Neuron (in vitro differentiated cells): ENCODE measurements around the gene PHF13.

Experiments
- H2AFZ ChIP-seq: one replicate; pipeline ENCODE4 v1.6.1; 2013; ENCODE audit warnings: low read depth, mild to moderate bottlenecking, inconsistent platforms, low read length, moderate library complexity
- H3K27me3 ChIP-seq: one replicate; pipeline ENCODE4 v1.6.1; 2013; ENCODE audit warnings: low read length; ENCODE audit not compliant: insufficient read depth
- H3K36me3 ChIP-seq: one replicate; pipeline ENCODE4 v1.6.1; 2013; ENCODE audit warnings: low read length; ENCODE audit not compliant: insufficient read depth
- H3K4me1 ChIP-seq: one replicate; pipeline ENCODE4 v1.6.1; 2013; ENCODE audit warnings: low read length; ENCODE audit not compliant: insufficient read depth
- H3K4me3 ChIP-seq: 2 replicates; pipeline ENCODE4 v1.5.1; 2013; ENCODE audit warnings: mild to moderate bottlenecking, low read length, moderate library complexity
- H3K9me3 ChIP-seq: one replicate; pipeline ENCODE4 v1.6.1; 2013; ENCODE audit warnings: low read length

The PHF13 gene

DNA sequence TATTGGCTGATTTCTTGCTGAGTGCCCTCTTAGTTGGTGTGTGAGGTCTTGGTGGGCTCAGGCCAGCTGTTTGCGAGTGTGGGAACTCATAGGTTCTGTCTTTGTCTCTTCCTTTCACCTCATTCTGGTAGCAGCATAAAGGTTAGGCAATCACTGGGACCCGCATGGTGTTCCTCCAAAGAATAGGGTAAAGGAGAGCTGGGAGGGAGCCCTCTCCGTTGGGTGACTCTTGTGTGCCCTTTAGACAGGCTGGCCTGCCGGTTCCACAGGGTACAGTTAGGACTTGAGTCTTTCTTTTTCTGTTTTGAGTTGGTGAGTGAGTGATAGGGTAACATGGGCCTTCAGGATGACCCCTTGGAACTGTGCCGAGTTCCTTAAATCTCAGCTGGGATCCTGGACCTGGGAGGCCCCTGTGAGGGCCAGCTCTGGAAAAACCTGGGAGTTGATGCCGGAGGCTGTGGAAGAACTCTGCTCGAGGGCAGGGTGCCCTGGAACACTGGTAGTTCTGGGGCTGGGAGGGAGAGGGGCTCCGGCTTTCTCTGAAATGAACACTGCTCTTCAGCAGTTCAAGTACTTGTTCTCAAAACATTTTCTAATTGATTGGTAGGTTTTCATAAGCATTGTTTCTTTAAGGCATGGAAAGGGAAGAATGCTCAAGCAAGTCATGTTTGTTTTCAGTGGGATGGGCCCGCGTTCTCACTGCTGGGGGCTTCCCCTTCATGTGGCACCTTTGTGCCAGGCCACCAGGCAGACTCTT lies 9.0 kb downstream of the PHF13 start:
- Histone ChIP-seq H3K4me3 (no peak overlapping the region), H3K9me3 (no peaks in the 10 kb centered on the region), H2AFZ (no peak overlapping the region), H3K36me3 (peaks cover 62% of the 10 kb centered on the region), H3K27me3 (no peaks in the 10 kb centered on the region), H3K4me1 (peaks cover 8% of the 10 kb centered on the region)

DNA sequence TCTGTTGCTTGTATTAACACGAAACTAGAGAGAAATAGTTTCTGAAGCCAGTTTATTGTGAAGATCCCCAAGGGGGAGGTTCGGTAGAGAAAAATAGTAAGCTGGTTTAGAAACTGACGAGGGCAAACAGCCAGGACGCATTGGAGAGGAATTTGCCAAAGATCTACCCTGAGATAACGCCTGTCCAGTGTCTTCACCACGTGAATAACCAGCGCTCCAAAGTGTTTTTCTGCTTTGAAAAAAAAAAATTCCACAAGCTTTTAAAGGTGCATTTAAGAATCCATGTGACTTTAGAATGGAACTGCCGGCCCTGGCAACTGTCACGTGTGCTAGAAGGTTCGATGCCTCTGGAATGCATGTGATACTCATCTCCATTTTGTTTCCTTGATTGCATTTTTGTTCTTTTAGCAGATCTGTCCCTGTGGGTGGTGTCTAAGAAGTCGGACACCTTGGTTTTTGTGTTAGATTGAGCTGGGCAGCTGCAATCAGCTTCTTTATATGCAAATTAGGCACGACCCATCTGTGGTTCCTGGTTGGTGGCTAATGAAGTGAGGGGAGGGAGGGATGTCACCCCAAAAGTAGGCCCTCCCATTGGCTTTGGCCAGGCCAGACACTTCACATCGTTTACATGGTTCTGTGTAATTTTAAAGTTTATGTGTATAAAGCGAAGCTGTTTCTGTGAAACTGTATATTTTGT lies 9.9 kb downstream of the PHF13 start:
- Histone ChIP-seq H3K27me3 (no peaks in the 10 kb centered on the region), H3K4me3 (no peak overlapping the region), H3K4me1 (peaks cover 8% of the 10 kb centered on the region), H3K36me3 (peaks cover 62% of the 10 kb centered on the region), H3K9me3 (no peaks in the 10 kb centered on the region), H2AFZ (no peak overlapping the region)

DNA sequence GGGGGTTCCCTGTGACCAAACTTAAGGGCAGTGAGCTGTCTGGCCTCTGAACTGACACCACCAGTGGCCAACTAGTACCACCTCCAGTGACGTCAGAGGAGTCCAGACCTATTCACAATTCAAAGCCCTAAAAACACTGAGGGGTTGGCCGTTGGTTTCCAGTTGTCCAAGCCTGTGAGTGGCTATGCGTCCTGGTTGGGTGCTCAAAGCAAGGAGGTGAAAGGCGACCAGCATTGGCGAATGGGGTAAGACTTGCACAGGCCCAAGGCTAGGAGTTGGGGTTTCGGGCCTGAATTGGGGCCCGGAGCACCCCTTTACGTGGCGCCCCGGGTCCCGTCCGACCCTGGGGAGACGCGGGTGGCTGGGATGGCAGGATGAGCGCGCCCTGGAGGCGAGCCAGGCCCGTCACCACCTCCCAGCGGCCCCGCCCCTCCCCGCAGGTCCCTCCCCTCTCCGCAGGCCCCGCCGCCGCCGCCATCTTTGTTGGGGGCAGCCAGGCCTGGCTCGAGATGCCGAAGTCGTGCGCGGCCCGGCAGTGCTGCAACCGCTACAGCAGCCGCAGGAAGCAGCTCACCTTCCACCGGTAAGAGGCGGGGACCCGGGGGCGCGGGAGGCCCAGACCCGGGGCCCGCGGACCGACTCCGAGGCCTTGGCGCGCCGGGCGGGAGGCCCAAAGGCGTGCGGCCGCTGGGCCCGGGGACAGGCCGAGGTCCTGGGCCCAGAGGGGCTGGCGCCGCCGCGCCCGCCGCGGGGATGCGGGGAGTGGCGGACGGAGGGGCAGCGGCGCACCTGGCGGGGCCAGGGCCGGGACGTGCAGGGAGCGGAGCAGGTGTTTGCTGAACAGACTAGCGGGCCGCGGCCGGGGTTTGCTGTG lies 11.4 kb downstream of the PHF13 start, which contains the start of gene THAP3:
THAP3 (plus strand) TSS at position 159 of the 874 bp plus-strand sequence; CDS start at position 510, 351 bp downstream.
- peaks cover 8% of the 10 kb centered on the region for H3K4me1 ChIP-seq
- no peaks in the 10 kb centered on the region for H3K27me3 ChIP-seq
- H3K36me3 ChIP-seq: peaks cover 63% of the 10 kb centered on the region
- H2AFZ ChIP-seq: peak within 1 kb of the TSS; percentile 74
- H3K9me3 ChIP-seq: no peaks in the 10 kb centered on the region
- H3K4me3 ChIP-seq: peak within 1 kb of the TSS; percentile 57

- peak overlapping the region; percentile 57 for H3K4me3 ChIP-seq
- H3K9me3 ChIP-seq: no peaks in the 10 kb centered on the region
- peaks cover 8% of the 10 kb centered on the region for H3K4me1 ChIP-seq
- peak overlapping the region; percentile 74 for H2AFZ ChIP-seq
- no peaks in the 10 kb centered on the region for H3K27me3 ChIP-seq
- peaks cover 62% of the 10 kb centered on the region for H3K36me3 ChIP-seq
Measured at GRCh38 chr1:6625584-6626149, 12.1 kb downstream of the PHF13 start.

DNA sequence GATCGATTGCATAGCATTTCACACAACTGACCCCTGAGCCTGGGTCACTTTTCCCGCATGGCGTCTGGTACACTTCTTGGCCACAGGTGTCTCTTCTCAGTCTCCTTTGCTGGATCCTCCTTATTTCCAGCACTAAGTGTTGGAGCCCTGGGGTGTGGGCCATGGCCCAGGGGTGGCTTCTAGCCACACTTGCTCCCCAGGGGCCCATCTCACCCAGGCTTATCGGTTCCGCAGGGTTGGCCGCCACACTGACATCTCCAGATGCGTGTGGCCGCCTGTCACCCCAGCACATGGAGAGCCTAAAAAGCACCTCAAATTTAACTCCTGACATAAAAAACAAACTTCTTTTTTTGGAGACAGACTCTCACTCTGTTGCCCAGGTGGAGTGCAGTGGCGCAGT lies 13.5 kb downstream of the PHF13 start:
- Histone ChIP-seq H2AFZ (no peak overlapping the region), H3K4me3 (no peak overlapping the region), H3K36me3 (peaks cover 49% of the 10 kb centered on the region), H3K4me1 (peaks cover 8% of the 10 kb centered on the region), H3K9me3 (no peaks in the 10 kb centered on the region), H3K27me3 (no peaks in the 10 kb centered on the region)

DNA sequence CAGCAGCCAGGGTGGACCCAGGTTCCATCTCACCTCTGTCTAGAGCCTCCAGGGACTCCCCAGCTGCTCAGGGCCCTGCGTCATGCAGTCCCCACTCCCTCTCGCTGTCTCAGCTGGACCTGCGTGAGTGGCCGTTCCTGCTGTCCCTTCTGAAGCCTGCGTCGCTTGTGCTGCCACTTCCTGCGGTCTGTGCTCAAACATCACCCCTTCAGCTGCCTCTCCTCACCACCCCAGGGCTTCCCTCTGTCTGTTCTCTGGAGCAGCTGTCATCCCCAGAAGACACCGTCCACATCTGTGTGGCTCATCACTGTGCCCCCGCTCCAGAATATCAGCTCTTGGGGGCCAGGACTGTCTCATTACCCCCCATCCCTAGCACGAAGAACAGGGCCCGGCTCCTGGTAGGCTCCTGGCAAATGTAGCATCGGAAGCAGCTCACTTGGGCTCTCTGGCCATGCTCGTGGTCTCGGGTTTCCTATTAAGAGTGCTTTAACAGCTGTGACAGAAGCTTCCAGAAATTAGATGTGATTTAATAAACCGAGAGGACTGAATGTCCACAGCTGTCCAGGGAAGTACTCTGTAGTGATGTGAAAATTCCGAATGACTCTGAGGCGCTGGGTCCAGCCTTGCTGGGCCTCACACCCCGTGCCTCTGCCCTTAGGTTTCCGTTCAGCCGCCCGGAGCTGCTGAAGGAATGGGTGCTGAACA lies 14.5 kb downstream of the PHF13 start:
- Histone ChIP-seq H3K4me1 (peaks cover 8% of the 10 kb centered on the region), H3K4me3 (no peak overlapping the region), H3K36me3 (peaks cover 50% of the 10 kb centered on the region), H2AFZ (no peak overlapping the region), H3K9me3 (no peaks in the 10 kb centered on the region), H3K27me3 (no peaks in the 10 kb centered on the region)

DNA sequence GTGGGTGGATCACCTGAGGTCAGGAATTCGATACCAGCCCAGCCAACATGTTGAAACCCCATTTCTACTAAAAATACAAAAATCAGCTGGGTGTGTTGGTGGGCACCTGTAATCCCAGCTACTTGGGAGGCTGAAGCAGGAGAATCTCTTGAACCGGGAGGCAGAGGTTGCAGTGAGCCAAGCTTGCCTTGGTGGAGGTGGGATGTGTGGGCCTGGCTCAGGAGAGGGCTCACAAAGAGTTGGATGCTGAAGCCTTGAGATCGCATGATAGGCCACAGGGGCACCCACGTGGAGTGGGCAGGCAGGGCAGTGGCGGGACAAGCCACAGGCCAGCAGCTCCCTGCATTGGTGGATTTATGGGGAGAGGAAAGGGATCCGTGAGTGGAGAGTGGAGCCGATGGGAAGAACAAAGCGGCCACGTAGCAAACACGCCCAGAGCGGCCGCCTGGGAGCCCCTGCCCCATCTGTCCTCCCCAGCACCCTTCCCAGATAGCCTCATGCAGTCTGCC lies 15.5 kb downstream of the PHF13 start:
- peaks cover 53% of the 10 kb centered on the region for H3K36me3 ChIP-seq
- H2AFZ ChIP-seq: no peak overlapping the region
- no peaks in the 10 kb centered on the region for H3K9me3 ChIP-seq
- no peak overlapping the region for H3K4me3 ChIP-seq
- no peaks in the 10 kb centered on the region for H3K27me3 ChIP-seq
- peaks cover 8% of the 10 kb centered on the region for H3K4me1 ChIP-seq

DNA sequence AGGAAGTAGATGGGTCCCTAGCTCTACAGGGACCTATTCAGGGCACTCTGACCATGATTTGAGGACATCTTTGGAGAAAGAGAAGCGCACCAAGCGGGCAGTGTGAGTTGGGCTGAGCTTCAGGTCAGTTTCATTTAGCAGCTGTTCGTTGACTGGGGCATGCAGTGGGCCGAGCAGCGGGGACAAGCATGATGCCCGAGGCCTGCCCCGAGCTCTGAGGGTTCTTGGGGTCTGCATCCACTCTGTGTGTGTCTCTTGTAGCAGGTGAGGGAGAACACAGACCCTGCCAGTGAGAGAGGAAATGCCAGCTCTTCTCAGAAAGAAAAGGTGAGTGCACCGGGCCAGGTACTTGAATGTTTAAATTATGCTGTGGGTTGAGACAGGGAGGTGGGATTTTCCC lies 16.5 kb downstream of the PHF13 start:
- Histone ChIP-seq H3K9me3 (no peaks in the 10 kb centered on the region), H3K4me3 (no peak overlapping the region), H3K36me3 (peaks cover 60% of the 10 kb centered on the region), H2AFZ (no peak overlapping the region), H3K4me1 (peaks cover 6% of the 10 kb centered on the region), H3K27me3 (no peaks in the 10 kb centered on the region)

DNA sequence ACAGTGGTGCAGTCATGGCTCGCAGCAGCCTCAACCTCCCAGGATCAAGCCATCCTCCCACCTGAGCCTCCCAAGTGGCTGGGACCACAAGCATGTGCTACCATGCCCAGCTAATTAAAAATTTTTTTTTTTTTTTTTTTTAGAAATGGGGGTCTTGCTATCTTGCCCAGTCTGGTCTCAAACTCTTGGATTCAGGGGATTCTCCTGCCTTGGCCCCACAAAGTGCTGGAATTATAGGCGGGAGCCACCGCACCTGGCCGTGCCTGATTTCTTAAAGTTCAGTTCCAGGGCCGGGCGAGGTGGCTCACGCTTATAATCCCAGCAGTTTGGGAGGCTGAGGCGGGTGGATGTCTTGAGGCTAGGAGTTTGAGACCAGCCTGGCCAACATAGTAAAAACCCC lies 17.5 kb downstream of the PHF13 start:
- Histone ChIP-seq H2AFZ (no peak overlapping the region), H3K4me1 (no peaks in the 10 kb centered on the region), H3K36me3 (peaks cover 69% of the 10 kb centered on the region), H3K4me3 (no peak overlapping the region), H3K27me3 (no peaks in the 10 kb centered on the region), H3K9me3 (no peaks in the 10 kb centered on the region)

- no peaks in the 10 kb centered on the region for H3K27me3 ChIP-seq
- no peaks in the 10 kb centered on the region for H3K4me1 ChIP-seq
- H3K9me3 ChIP-seq: no peaks in the 10 kb centered on the region
- H2AFZ ChIP-seq: no peak overlapping the region
- H3K36me3 ChIP-seq: peaks cover 75% of the 10 kb centered on the region
- no peak overlapping the region for H3K4me3 ChIP-seq
Measured at GRCh38 chr1:6632588-6633514, 19.3 kb downstream of the PHF13 start.

- Histone ChIP-seq H3K36me3 (peaks cover 72% of the 10 kb centered on the region), H3K4me1 (no peaks in the 10 kb centered on the region), H3K9me3 (no peaks in the 10 kb centered on the region)
Measured at GRCh38 chr1:6634371-6635052, 21.0 kb downstream of the PHF13 start.

More at GRCh38 chr1:6634371-6635052, 21.0 kb downstream of the PHF13 start:
- H3K27me3 ChIP-seq: no peaks in the 10 kb centered on the region
- no peak overlapping the region for H3K4me3 ChIP-seq
- H2AFZ ChIP-seq: no peak overlapping the region
